NCI-H510A treated with DMSO at 0.1 percent for 48 hours (cell line): ENCODE results near the gene KCNJ1.
A peak's percentile ranks its signal among the peaks of the same experiment; 100 is the strongest.

Source experiments
- DNase-seq: peaks from one replicate; lab custom pipeline; 2025; lab: John Stamatoyannopoulos, UW

KCNJ1 gene

DNA sequence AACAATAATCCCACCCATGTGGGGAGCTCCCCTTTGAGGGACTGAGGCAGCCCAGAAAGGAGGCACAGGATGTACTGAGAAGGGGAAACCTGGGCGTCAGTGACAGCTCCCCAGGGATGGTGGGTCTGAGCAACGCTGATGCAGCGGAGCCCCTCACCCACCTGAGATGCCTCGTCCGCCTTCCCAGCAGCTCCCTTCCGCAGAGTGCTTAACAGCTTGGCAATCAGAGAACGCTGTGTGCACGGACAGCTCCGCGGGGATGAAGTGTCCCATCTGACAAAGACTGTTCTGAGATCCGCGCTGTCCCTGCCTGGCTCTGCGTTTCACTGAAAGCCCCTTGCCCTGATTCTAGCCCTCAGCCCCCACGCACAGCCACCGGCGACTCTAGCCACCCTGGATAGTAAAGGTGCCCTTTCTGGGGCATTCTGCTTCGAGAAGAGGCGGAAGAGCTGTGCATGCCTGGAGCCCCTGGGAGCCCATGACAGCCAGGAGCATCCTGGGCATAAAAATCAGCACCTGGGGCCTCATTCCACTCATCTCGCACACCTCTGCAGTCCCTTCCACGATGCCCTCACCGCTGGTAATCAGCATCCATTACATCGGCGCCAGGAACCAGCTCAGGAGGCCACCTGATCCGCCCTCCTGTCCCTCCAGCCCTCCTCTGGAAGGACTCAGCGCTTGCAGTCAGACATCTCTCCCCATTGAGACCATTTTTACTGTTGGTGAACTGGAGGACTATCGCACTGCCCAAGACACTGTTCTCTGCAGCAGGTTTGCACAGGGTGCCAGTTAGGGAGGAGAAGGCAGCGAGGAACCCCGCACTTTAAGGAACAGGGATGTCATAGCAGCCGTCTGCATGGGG lies 34.8 kb upstream of the KCNJ1 start:
- no peak for DNase-seq

DNA sequence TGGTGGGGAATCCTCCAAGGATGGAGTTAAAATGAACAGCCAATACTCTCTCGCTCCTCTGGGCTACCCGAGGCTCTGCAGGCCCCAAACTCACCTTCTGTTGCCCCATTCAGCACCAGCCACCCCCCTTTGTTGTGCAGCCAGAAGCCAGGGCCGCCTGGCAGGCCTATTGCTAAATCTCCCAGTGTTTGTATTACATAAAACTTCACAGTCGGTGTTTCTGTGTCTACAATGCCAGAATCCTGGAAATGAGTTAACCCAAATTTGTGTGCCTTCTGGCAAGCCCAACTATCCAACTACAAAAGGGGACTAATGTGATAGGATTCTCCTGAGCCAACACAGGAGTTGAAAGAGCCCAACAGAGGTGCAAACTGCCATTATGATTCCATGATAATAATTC lies 33.4 kb upstream of the KCNJ1 start:
- no peak for DNase-seq

DNA sequence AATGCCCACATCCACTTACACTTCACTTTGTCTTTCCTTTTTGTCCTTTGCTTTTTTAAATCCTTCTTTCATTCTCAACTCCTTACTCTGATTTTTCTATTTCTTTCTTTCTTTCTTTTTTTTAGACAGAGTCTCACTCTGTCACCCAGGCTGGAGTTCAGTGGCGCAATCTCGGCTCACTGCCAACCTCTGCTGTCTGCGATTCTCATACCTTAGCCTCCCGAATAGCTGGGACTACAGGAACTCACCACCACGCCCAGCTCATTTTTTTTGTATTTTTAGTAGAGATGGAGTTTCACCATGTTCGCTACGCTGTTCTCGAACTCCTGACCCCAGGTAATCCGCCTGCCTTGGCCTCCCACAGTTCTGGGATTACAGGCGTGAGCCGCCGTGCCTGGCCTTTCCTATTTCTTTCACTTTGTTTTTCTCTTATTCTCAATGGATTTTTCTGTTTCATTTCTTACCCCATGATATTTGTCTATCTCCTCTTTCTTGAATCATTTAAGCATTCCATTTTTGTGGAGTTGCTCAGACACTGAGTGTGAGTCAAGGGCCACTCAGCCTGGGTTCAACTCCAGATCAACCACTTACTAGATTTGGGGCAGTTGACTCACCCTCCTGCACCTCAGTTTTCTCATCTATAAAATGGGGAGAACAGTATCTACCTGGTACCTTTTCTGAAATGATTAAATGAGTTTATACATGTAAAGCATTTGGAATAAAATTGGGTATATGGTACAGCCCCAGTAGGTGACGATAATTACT lies 31.7 kb upstream of the KCNJ1 start:
- no peak for DNase-seq

DNA sequence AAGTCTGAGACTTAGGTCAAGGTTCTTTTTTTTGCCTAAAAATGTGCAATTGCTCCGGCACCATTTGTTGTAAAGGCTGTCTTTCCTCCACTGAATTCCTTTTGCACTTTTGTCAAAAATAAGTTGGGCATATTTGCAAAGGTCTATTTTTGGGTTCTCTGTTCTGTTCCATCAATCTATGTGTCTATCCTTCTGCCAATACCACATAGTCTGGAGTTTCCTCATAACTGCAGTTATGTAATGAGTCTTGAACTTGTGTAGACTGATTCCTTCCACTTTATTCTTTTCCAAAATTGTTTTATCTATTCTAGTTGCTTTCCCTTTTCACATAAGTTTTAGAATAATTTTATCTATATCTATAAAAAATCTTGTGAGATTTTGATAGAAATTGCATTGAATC lies 30.7 kb upstream of the KCNJ1 start:
- no peak for DNase-seq

DNA sequence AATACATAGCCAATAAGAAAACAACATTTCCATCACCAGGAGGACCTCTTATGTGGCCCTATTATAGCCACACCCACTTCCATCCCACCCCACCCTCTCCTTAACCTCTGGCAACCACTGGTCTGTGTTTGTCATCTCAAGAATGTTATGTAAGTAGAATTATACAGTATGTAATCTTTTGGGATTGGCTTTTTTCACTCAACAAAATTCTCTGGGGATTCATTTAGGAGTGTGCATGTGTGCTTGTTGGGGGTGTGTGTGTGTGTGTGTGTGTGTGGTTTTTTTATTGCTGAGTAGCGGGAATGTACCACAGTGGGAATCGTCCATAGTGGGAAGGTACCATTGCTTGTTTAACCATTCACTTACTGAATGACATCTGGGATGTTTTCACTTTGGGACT lies 29.3 kb upstream of the KCNJ1 start:
- DNase-seq, result no peak

DNA sequence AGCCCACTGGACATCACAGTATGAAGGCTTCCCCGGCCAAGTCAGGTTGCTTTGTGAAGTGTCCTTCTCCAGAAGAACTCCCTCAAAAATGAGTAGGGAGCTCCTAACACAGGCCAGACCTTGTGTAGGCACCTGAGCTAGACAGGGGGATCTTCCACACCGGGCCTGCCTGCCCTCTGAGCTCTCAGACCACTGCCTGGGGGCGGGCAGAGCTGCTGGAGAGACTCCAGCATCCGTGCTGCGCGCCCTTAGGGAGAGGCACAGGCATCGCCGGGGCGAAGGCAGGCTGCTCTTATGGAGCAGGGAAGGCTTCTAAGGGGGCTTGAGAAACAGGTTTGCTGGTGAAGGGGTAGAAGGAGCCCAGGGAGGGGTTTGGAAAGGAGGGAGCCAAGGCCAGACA lies 28.4 kb upstream of the KCNJ1 start:
- no peak for DNase-seq

DNA sequence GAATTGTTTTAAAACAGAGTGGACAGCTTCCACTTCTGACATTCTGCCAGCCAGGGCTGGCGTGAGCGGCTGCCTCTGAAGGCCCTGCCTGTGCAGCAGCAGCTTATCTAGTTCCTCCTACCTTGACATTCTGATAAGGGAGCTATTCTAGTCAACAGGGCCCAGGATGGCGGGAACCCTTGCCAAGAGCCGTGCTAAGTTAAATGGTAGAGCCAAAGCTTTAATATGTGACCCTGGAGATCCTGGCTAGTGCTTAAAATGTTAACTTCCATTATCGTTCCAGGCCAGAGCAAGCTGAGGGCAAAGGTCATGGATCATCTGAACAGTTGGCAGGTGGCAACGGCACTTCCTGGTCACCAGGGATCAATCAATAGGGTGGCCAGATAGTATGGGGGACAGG lies 27.6 kb upstream of the KCNJ1 start:
- DNase-seq, result no peak

DNA sequence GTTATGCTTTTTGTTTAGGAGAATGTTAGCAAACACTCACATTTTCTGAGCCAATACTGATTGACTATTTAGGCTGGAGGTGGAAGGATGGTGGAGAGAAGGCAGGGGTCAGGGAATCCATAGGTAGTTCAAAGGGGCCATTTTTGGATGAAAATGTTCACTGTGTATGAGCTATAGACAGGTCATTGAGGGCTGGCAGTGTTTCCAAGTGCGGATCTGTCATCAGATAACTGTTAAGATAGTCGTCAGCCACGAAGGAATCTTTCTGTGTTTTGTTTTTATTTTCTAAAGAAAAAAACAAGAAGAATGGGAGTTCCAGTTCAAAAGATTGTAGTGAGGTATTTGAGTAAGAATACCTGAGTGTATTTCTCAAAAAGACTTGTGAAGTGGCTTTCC lies 27.2 kb upstream of the KCNJ1 start:
- no peak for DNase-seq

DNA sequence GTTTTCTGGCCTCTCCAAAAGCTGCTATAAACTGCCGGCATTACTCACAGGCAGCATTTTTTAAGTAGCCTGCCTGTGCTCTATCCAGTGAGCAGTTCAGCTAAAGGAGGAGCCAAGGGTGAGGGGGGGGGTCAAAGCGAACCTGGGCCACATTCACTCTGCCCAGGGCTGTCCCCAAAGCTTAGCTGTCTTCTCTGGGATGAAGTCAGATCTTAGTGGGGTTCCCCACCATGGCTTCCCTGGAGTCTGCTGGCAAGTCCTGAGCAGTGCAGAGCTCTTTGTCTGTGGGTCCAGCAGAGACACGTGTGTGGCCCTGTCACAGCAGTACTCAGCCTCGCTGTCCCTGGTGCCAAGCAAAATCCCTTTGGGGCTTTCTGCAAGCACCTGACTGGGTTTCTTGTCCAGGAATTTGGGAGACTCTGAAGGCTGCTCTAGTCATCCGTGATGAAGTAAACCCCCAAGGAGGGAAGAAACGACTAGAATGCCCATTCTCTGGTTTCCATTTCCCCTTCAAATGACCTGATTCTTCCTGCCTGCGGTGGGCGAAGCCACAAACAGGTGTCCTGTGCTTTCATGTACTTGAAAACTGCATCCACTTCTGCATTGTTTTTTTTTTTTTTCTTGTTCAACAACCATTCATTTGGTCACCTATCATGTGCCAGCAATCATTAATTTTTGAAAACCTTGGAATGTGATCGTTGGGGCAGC lies 26.6 kb upstream of the KCNJ1 start:
- no peak for DNase-seq

DNA sequence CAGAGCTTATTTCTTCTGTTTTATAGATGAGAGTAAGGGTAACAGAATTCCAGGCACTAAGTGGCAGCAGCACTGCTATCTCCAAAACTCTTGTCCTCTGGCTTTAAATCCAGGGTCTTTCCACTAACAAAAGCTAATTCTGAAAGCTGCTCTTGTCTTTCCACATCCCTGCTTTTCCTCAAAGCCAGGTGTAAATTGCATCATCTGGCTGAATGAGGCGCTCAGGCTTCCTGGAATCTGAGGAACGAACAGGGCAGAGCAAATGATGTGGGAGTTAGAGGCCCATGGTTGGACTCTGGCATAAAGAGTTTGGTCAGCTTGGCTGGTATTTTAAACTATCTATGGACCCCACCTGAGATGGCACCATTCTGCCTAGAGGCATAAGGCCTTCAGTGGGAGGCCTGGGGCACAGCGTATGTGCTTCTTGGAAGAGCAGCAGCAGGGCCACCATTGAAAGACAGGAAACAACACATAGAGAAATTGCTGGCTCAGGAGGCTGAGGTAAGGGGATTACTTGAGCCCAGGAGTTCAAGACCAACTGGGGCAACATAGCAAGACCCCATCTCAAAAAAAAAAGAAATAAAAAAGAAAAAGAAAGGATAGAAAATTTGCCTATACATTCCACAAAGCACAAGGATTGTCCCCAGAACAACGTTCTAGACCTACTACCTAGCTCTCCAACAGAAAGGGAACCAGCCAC lies 25.9 kb upstream of the KCNJ1 start:
- no peak for DNase-seq

DNA sequence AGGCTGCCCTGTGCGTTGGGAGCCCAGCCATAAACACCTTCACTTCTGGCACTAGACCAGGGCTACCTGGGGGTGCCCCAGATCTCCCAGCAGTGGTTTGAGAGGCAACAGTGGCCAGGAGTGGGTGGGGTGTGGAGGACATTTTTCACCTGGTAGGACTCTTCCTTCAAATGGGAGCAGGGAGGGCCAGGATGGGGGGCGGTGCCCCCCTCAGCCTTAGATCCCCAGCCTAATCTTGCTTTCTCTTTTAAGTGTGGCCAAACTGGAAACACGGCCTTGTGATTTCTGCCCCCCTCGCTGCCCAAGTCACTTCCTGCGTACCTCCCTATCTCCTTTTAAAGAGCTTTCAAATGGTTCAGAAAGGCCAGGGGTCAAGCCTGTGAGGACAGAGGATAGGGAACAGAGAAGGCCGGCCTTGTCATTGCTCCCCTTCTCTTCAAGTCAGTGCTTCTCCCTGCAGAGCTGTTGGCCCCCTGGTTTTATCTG lies 24.9 kb upstream of the KCNJ1 start:
- no peak for DNase-seq

DNA sequence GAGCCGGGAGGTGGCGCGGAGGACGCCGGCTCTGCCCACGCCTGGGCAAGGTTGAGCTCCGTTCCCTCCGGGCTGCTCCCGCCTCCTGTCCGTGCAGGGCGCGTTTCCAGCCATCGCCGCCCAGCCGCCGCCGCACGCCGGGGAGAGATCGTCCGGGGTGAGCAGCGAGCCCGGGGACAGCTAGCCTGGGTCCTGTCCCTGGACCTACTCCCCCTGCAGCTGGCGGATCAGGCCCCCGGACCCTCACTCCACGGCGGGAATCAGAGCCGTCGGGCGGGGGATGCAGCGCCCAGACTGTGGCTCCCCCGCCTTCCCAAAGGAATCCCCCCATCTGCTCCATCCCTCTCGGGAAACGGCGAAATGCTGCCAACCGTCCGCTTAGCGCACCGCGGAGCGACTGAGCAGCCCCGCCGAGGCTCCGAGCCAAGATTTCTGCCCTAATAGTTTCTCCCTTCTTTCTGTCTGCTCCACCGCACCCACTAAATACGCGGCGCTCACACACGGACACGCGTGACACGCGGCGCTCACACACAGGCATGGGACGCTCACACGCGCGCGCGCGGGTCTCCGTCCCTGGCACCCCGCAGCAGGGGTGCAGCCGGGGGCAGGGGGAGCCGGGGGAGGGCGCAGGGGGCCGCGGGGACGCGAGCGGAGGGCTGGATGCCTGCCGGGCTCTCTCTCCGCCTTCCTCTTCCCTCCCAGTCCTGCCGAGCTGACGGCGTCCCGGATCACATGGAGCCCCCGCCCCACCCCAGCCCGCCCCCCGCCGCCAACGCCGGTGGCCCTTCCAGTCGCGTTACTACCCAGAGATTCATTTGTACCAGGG lies 23.7 kb upstream of the KCNJ1 start, which contains the start of gene KCNJ5:
Gene KCNJ5, plus strand, starts transcription at position 814 of the 826 bp plus-strand sequence. CDS start 19,918 bp downstream, outside the sequence.
- peak; percentile 46 for DNase-seq

DNA sequence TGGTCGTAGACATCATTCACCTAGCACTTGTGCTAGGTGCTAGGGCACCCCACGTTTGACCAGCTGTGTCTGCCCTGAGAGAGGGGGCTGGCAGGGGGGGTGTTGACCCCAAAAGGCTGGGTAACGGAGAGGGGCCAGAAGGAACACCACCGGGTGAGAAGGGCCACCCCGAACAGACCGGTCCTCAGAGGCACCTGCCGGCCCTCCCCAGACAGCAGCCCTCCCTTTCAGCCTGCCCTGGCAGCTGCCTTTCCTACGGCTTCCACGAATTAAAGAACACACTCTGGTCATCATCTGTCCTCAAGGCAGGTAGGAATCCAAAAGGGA lies 23.1 kb upstream of the KCNJ1 start:
- DNase-seq, result no peak

DNA sequence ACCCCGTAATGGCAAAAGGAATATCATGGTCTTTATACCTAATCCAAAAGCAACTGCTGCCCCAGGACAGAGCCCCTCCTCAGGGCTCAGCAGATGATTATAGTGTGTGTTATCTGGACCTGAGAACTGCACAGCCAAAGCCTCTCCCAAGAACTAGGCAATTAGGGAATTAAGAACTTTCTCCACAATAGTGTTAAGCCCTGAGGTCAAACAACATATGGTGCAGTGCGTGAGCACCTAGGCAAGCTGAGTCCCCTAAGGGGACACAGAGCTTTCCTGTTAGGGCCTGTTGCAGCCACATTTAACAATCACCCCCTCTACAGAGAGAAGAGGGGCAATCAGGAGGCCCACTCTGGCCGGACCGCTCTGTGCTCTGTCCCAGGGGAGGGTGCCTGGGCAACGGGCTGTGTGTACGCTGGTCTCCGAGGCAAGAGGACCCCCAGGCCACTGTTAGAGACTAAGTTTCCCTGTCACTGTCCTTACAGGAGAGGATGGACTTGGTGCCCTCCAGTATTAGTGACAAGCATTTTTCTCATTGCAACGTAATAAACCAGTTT lies 22.6 kb upstream of the KCNJ1 start:
- no peak for DNase-seq

DNA sequence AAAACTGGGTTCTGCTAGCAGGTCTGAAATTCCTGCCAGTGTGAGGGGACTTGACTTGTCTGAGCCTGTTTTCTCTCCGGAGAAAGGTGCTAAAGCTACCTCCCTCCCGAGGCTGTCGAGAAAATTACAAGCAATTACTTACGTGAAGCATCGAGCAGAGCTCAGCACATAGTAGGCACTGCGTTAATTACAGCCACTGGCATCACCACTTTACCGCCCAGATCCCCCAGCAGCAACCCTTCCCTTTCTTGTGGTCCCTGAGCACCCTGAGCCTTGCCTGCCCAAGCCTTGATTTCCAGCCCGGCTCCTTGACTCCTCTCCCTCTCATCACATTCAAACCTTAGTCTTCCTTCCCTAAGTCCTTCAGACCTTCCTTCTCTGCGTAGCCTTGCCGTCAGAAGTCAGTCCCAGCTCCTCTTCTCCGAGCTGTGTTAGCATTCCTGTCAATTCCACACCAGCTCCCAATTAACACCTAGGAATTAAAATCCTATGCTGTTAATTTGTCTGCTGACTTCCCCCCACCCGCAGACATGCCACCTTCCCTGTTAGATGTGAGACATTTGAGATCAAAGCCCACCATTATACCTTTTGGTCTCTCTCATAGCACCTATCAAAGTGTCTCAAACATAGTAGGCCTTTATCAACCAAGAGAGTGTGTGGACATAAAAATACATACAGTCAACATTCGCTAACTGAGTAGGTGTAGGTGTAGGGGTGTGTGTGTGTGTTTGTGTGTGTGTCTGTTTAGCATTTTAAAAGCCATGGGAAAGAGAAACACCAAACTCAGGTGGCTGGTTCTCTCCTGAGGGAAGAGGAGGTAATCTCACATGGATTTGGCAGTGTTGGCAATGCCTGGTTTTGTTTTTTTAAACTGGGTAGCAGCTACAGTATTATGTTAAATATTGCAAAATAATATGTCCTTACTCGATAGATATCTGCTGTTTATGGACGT lies 21.2 kb upstream of the KCNJ1 start:
- no peak for DNase-seq

DNA sequence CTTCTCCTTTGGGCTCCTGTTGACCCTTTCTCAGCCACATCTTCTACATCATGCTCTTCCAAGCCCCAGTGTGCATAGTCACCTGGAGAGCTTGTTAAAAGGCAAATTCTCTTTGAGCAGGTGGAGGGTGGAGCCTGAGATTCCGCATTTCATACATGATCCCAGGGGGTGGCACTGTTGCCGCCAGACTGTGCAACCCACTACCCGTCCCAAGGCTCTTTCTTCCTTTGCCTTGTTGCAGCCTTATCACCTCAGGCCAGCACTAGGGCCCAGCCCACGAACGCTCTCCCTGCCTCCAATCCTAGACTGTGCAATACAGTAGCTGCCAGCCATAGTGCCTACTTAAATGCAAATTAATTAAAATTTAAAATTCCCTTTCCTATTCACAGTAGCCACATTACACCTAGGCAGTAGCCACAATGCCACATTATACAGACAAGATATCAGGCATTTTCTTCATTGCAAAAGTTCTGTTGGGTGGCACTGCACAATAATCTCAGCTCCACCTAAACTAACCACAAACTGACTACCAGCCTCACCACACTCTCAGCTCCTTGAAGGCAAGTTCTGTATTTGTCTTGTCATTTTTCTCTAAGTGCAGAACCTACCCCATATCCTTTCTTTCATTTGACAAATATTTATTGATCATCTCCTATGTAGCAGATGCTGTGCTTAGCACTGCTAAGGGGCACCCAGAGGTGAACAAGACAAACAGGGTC lies 19.5 kb upstream of the KCNJ1 start:
- DNase-seq, result peak; percentile 83

DNA sequence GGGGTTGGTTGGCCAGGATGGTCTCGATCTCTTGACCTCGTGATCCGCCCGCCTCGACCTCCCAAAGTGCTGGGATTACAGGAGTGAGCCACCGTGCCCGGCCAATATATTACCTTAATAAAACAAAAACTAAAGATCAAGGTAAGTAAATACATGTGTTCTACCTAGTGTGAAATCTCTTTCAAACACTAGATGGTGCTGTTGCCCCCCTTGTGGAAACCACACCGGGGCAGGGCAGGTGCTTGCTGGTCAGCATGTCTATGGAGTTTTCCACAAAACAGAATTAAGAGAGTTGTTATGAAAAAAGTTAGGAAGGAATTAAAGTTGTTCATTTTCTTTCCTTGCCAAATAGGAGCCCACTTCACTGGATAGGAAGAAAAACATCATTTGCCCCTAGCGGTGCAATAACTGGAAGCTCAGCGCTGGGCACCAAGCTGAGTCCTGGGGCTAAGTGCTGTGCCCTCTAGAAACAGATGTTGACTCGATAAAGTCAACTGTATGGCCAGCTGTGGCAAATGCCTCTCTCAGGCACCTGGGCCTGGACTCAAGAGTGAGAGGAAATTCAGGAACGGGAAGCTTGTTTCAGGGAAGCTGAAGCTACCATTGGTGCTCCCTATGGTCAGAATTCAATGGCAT lies 17.7 kb upstream of the KCNJ1 start:
- DNase-seq, result peak; percentile 88

DNA sequence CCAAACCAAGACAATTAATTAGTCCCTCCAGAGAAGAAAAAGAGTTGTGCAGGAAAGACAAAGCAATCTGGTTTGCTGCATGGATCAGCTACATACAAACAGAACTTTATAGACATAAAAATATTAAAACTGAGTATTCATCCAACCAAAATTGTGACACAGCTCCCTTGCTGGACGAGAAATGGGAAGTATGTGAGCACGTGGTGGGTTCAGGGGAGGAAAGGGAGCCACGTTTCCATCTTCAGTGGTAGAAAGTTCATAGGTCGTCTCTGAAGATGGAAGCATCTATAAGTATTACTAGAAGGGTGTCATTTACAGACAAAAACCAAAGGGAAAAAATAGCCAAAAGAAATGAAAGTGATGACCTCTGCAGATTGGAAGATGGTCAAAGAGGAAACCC lies 17.0 kb upstream of the KCNJ1 start:
- no peak for DNase-seq

DNA sequence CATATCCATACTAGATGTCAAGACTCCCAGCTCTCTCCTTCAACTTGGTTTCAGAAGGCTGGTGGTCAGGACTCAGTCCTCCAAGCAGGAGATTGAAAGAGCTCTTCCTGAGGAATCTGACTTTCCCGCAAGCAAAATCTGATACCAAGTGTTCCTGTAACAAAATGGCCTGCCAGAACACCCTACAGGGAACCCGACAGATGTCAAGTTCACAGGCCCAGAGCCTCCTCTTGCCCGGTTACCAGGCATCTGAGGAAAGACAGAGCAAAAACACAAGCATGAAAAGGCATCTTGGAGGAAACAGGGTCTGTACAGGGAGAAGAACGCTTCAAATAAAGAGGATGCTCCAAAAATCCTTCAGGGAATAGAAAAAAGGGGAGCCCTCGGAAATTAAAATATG lies 15.4 kb upstream of the KCNJ1 start:
- no peak for DNase-seq
